ENCODE data around the gene PRSS35.

GRCh38 chr6:83479389-83479788 lies 32.9 kb upstream of the PRSS35 start:
- TF ChIP-seq SP1 (IDR thresholded peaks at IDR 0.05): no peak
- TF ChIP-seq TARDBP (IDR thresholded peaks at IDR 0.05): no peak
- TF ChIP-seq ARNT (IDR thresholded peaks at IDR 0.05): no peak
- no peak for TF ChIP-seq L3MBTL2 (conservative IDR thresholded peaks at IDR 0.05)
- TF ChIP-seq LEF1 (IDR thresholded peaks at IDR 0.05; ENCODE audit: borderline replicate concordance): no peak
- no peak for TF ChIP-seq FOXK2 (IDR thresholded peaks at IDR 0.05)
- no peak for TF ChIP-seq SUZ12 (IDR thresholded peaks at IDR 0.05)
- TF ChIP-seq PKNOX1 (IDR thresholded peaks at IDR 0.05): no peak
- no peak for TF ChIP-seq FOXA1 (IDR thresholded peaks at IDR 0.05)
